ENCODE measurements around the gene ATP2C2.

Gene ATP2C2

DNA sequence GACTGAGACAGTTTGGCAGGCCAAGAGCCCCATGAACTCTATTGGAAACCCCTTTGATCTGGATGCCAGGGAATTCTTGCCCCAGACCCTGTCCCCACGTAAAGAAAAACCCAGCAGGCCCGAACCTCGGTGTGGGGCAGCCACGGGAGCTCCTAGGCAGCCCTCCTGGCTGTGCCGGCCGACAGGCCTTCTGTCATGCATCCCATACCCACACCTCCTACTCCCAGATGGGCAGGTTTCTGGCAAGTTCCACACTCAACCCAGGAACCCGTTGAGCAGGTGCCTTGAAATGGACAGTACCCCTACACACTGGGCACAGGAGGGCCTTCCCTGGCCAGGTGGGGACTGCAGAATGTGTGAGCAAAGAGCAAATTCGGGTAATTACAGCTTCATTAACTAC, 23.6 kb upstream of the ATP2C2 start:
- TF ChIP-seq, protein P1, sequence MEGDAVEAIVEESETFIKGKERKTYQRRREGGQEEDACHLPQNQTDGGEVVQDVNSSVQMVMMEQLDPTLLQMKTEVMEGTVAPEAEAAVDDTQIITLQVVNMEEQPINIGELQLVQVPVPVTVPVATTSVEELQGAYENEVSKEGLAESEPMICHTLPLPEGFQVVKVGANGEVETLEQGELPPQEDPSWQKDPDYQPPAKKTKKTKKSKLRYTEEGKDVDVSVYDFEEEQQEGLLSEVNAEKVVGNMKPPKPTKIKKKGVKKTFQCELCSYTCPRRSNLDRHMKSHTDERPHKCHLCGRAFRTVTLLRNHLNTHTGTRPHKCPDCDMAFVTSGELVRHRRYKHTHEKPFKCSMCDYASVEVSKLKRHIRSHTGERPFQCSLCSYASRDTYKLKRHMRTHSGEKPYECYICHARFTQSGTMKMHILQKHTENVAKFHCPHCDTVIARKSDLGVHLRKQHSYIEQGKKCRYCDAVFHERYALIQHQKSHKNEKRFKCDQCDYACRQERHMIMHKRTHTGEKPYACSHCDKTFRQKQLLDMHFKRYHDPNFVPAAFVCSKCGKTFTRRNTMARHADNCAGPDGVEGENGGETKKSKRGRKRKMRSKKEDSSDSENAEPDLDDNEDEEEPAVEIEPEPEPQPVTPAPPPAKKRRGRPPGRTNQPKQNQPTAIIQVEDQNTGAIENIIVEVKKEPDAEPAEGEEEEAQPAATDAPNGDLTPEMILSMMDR (IDR thresholded peaks at IDR 0.05), result no peak

DNA sequence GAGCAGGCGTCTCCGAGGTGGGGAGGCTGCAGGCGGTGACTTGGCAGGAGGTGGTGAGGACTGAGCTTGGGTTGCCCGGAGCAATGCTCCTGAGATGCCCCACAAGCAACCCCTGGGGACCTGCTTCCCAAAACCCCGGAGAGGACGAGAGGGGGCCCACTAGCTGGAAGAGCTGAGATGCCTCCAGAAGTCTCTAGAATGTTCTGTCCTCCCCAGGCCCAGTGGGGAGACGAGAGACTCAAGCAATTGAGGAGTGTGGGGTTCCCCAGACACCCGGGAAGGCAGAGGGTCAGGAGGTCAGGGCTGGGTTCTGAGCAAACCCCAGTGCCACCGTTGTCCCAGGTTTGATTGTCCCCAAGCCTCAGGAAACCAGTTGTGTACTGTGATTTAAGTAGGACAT, 21.2 kb upstream of the ATP2C2 start:
- TF ChIP-seq, protein P1 (IDR thresholded peaks at IDR 0.05), result no peak

DNA sequence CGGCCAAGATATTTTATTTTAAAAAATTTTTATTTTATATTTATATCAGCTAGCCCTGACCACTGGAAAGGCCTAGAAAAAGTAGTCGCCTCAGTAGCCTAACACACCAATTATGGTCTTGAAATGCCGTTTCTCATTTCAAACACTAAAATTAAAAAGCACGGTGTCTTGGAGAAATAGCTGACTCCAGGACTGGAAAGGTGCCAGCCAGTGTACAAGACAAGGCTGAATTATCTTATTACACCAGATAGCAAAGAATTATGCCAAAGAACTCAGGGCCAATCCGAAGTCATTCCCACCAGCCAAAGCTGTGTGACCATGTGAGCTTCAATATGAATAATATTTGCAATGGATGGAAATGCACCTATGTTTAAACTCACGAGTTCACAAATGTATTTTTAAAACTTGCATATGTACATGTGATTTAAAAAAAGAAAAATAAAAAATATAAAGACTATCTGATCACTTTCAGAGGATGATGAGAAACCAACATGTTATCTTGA, 19.9 kb upstream of the ATP2C2 start:
- TF ChIP-seq, protein P1 (IDR thresholded peaks at IDR 0.05), result no peak

DNA sequence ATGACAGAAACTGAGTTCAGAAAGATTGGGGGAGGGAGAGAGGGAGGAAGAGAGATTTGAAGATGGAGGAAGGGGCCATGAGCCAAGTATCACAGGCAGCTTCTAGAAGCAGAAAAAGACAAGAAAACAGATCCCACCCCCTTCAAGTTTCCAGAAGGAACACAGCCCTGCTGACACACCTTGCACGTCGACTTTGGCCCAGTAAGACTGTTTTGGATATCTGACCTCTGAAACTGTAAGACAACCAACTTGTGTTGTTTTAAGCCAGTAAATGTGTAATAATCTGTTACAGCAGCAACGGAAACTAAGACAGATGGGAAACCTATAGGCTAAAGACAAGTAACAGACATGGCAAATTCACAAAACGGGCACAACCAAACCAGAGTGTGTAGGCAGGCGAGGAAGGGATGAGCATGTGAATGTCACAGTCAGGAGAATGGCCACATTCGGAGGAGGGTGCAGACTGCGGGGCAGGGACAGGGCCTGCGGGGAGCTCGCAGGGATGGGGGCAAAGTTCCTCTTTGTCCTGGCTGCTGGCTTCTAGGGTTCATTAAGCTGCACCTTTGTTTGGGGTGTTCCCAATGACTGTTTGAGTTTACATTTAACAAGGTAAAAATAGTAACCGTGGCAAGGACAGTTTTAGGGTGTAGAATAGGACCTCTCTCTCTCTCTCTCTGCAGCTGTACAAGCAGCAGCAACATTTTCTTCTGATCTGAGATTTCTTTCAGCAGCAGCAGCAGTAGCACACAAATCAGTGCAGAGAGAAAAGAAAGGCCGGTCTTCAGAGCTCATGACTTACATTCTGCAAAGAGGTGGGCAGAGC, 18.3 kb upstream of the ATP2C2 start:
- TF ChIP-seq, protein P1 (IDR thresholded peaks at IDR 0.05), result no peak

DNA sequence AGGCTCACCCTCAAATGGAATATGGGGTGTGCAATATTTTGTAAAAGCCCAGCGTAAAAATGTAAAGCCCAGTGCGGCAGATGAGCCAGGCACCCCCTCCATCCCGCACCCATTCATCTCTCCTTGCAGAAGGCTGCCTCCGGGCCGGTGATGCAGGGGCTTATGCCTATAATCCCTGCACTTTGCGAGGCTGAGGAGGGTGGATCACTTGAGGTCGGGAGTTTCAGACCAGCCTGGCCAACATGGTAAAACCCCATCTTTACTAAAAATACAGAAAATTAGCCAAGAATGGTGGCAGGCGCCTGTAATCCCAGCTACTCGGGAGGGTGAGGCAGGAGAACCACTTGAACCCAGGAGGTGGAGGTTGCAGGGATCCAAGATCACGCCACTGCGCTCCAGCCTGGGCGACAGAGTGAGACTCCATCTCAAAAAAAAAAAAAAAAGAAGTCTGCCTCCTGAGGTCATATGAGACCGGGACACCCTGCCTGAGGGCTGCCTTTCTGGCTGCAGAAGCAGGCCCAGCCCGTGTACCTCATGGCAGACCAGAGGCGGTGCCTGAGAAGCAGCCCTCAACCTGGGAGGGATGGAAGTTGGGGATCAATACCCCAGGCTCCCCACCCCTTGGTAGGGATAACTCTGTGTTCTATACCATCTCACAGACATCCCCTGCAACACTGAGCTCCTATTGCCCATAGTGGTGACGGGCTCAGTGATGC, 17.5 kb upstream of the ATP2C2 start:
- TF ChIP-seq, protein P1 (IDR thresholded peaks at IDR 0.05), result no peak

DNA sequence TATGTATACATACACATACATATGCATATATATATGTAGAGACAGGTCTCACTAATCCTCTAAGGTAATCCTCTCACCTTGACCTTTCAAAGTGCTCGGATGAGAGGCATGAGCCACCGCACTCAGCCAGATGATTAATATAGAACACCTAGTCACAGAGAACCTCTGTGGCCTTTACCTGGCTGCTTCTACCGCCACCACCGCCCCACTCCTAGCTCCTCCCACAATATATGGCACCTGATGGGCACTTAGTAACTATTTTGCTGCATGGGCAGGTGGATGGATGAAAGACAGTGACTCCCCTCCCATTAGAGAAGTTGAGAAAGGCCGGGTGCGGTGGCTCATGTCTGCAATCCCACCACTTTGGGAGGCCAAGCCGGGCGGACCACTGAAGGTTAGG, 16.7 kb upstream of the ATP2C2 start:
- TF ChIP-seq, protein P1 (IDR thresholded peaks at IDR 0.05), result no peak

DNA sequence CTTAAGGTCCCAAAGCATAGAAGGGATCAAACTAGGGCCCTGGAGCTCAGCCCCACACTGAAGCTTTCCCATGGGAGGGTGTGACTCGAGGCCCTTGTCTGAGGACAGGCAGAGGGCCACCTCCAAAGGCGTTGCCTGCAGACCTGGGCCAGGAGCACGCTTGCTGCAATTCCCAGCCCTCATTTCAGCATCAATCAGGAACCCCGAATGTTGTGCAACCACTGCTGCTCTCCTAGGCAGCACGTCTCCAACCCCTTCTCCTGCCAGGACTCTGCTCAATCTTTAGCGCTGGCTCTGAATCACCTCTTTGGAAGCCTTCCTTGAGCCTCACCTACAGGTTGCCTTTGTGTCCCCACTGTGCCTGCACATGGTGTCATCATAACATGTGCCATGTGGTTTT, 14.0 kb upstream of the ATP2C2 start:
- TF ChIP-seq, protein P1 (IDR thresholded peaks at IDR 0.05), result no peak
